GM21723 (cell line): ENCODE measurements around the gene NFYC.

Experiments used
- ATAC-seq: cut with Tn5 transposase; IDR thresholded peaks from one replicate; pipeline ENCODE4 v1.9.1; 2021; ENCODE audit warnings: mild to moderate bottlenecking, moderate library complexity; ENCODE audit not compliant: unreplicated experiment

The NFYC gene

GRCh38 chr1:40734882-40735628 is 43.6 kb downstream of the NFYC start:
- ATAC-seq: no peak

GRCh38 chr1:40736085-40736531 is 44.6 kb downstream of the NFYC start:
- ATAC-seq: no peak

- ATAC-seq: no peak
These were observed 47.3 kb downstream of the NFYC start for GRCh38 chr1:40738831-40739230.

- no peak for ATAC-seq
These were observed 48.0 kb downstream of the NFYC start for GRCh38 chr1:40739455-40740008.

- ATAC-seq: no peak
These were observed 48.8 kb downstream of the NFYC start for GRCh38 chr1:40740039-40740996.

- no peak for ATAC-seq
These were observed 49.7 kb downstream of the NFYC start for GRCh38 chr1:40740997-40741736.

GRCh38 chr1:40742363-40743061 is 51.0 kb downstream of the NFYC start:
- no peak for ATAC-seq

- ATAC-seq: no peak
These were observed 51.9 kb downstream of the NFYC start for GRCh38 chr1:40743452-40743851.

- ATAC-seq: no peak
These were observed 52.4 kb downstream of the NFYC start for GRCh38 chr1:40743860-40744259.

- no peak for ATAC-seq
These were observed 53.7 kb downstream of the NFYC start for GRCh38 chr1:40745176-40745575.

GRCh38 chr1:40746344-40747090 is 55.0 kb downstream of the NFYC start:
- no peak for ATAC-seq

- ATAC-seq: no peak
These were observed 57.6 kb downstream of the NFYC start for GRCh38 chr1:40748841-40749718.

GRCh38 chr1:40749817-40750216 is 58.3 kb downstream of the NFYC start:
- ATAC-seq: no peak

GRCh38 chr1:40750451-40750908 is 59.0 kb downstream of the NFYC start:
- ATAC-seq: no peak

GRCh38 chr1:40751802-40752201 is 60.3 kb downstream of the NFYC start:
- no peak for ATAC-seq

- ATAC-seq: peak; percentile 50
These were observed 61.8 kb downstream of the NFYC start for GRCh38 chr1:40753142-40753882.

- ATAC-seq: no peak
These were observed 62.7 kb downstream of the NFYC start for GRCh38 chr1:40754201-40754600.

GRCh38 chr1:40755067-40755466 is 63.6 kb downstream of the NFYC start:
- ATAC-seq: no peak
